AG08396 (cell line): ENCODE measurements around the gene IER5.

Source experiments
- DNase-seq: peaks from one replicate; pipeline ENCODE4 v3.0.0; 2012; ENCODE audit warnings: low spot score, mixed read lengths

Gene IER5

DNA sequence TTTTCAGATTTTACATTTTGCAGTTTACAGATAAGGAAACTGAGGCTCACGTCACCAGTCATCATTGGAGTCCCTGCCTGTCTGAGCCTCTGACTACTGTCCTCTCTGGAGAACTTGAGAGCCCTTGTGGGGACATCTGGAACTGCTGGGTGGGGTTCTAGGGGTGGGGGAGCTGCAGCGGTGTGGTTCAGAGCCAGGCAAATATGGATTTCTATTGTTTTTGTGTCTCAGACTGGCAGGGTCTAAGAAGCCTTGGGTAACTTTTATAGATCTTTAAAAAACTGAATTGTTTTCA, 46.9 kb downstream of the IER5 start:
- no peak for DNase-seq

DNA sequence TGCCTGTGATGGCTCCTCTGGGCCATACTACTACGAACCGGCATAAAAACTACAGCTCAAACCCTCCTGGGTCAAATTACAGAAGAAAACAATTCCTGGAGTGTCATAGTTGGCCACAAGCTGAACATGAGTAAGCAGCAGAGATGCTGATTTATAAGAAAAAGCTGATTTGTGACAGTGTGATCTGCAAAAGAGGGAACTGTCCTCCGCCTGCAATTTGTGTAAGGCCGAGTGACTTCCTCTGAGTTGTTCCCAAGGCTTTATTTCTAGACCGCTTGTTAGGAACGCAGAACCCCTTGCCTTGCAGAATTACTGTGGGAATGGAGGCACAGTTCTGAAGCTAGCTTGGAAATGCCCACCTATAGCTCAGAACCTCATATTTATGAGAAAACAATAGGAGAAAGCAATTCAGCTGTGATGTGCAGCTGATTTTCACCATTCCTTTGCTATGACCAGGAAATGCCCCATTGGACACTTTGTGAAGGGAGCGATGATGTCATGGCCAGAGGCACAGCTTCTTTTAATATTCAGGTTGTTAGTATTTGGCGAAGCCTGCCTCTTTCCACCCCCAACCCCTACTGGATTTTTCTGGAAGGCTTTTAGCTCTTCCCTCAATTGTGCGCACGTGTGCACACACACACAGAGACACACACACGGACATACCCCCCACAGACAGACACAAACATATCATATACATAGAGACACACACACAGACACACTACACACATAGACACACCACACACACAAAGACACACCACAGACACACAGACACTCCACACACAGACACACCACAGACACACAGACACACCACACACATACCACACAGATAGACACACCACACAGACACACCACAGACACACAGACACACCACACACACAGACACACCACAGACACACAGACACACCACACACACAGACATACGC, 47.6 kb downstream of the IER5 start:
- DNase-seq = peak; percentile 82

DNA sequence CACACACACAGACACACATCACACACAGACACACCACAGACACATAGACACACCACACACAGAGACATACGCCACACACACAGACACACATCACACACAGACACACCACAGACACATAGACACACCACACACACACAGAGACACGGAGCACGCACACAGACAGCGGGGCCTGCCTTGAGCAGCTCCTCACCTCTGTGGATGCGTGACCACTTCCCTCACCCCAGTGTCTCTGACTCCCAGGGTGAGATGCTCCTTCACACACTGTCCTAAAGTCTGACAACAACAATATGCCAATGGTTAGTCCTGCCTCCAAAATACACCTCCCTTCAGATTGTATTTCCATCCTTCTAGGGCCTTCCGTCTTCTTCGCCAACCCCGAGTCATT, 48.2 kb downstream of the IER5 start:
- DNase-seq = no peak

DNA sequence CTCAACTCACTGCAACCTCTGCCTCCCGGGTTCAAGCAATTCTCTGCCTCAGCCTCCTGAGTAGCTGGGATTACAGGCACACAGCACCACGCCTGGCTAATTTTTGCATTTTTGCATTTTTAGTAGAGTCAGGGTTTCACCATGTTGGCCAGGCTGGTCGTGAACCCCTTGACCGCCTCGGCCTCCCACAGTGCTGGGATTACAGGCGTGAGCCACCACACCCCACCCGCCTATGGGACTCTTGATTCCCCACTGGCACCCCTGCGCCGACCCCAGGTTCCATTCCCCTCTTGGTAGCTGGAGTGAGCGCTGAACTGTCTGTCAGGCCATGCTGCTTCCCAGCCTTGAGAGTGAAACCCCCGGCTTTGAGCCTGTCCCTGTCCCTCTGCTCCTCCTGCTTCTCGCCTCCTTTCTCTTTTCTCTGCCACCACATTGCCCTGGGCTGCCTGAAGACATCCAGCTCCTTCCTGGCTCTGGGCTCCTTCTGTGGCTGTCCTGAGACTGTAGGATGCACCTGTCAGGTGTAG, 48.8 kb downstream of the IER5 start:
- no peak for DNase-seq

DNA sequence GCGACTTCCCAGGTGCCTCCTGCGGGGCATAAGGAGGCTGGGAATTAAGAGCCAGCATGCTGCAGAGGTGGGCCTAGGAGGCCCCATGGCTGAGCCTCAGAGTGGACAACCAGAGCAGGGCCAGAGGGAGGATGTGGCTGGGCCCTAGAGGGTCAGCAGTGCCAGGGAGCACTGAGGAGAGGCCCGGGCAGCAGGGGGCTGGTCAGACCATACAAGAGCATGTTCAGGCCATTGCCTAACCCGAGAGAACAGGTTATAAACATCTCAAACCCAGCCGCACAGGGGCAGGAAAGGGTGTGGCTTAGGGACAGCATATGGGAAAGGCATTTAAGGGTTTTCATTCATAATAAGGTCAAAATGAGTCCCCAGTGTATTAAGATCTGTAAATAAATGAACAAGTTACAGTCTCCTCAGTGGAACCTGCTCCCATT, 51.1 kb downstream of the IER5 start:
- DNase-seq = no peak

DNA sequence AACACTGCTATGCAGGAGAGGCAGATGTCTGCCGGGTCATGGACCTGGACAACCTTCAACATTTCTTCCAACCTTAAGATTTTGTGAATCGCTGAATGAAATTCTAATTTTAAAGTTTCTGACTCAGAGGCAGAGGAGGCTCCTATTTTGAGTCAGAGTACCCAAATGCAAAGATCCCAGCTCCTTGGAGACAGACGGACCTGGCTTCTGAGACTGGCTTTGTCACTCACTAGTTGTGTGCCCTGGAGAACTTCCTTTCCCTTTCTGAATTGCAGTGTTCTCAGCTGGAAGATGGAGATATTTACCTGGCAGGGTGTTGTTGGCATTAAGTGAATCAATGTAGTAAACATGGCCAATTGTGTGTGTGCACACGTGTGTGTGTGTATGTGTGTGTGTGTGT, 51.9 kb downstream of the IER5 start:
- no peak for DNase-seq

DNA sequence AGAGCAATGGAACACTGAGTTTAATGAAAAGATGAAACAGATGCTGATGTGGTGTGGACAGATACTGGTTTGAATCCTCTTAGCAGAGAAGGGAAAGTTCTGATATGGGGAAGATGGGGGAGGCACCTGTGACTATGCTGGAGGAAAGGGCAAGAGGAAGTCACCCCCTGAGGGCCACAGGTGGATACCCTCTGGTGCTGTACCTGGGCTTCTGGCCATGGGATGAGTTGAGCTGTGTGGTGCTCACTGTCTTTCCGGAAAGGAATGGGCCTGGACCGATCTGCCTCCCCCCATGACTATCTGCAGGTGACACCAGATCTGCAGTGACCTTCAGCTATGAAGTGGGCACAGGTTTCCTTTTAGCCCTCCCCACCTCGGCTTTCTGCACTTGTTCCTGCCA, 52.4 kb downstream of the IER5 start:
- no peak for DNase-seq

DNA sequence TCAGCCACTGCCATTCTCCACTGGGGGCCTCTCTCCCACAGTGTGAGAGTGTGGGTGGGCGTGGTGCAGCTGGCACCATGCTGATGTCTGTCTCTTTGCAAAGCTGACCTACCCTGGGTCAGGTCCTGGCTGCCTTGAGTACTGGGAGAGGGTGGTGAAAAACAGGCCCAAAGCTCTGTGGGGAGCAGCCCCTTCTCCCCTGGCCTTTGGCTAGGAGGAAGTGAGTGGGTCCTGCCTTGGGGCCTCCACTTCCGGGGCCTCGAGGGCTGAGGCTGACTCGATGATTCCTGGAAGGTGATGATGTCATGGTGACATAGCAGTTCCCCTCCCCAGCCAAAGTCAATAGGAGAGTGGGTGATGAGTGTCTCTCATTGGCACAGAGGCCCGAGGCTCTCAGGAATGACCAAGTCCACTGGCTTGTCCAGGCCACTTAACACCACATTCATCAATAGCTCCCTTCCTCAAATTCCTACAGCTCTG, 53.0 kb downstream of the IER5 start:
- DNase-seq = peak; percentile 79
